H1 (cell line): ENCODE data around the gene TBC1D7. TPM values are rescaled to one million over a fixed set of nuclear protein-coding genes. Genes with fewer than 3 reads are reported as not detected.

Experiments used
- CTCF ChIA-PET: fragments of 300-600 bp; sonication (Branson Sonifier 250); formaldehyde crosslinking; loops from one replicate; lab custom pipeline; 2021; ENCODE audit not compliant: partially characterized antibody; lab: Charles Lee
- POLR2A ChIA-PET: fragments of 300-600 bp; sonication (Branson Sonifier 250); formaldehyde crosslinking; loops from one replicate; lab custom pipeline; 2021; ENCODE audit warnings: inconsistent platforms; ENCODE audit not compliant: partially characterized antibody; lab: Charles Lee
- DNase-seq, 2 experiments: peaks; one replicate each; pipeline versions ENCODE4 v3.0.0 to v3.0.0-alpha.2; 2010 to 2022; ENCODE audit warnings: low spot score in 2 of 2, low read depth in 1 of 2, mixed read lengths in 1 of 2
- FAIRE-seq: peaks from 2 replicates; lab custom pipeline; 2011; peaks lifted over from hg19 to GRCh38; lab: Jason Lieb, UNC
- H2AFZ ChIP-seq: 2 replicates; pipeline ENCODE4 v1.8.1; 2012; ENCODE audit warnings: low read length, inconsistent platforms
- H2AK5ac ChIP-seq: 2 replicates; pipeline ENCODE4 v1.6.1; 2013; ENCODE audit warnings: low read depth, low read length
- H2BK120ac ChIP-seq: replicated peaks from 2 replicates; pipeline ENCODE3; 2013; ENCODE audit warnings: low read depth, low read length, inconsistent platforms
- H2BK12ac ChIP-seq: 2 replicates; pipeline ENCODE4 v1.6.1; 2013; ENCODE audit warnings: low read depth, low read length
- H2BK15ac ChIP-seq: 2 replicates; pipeline ENCODE4 v1.6.1; 2013; ENCODE audit warnings: low read length
- H2BK20ac ChIP-seq: 2 replicates; pipeline ENCODE4 v1.6.1; 2013; ENCODE audit warnings: low read length
- H2BK5ac ChIP-seq: 2 replicates; pipeline ENCODE4 v1.6.1; 2013; ENCODE audit warnings: low read depth, low read length
- H3K14ac ChIP-seq: 2 replicates; pipeline ENCODE4 v1.6.1; 2013; ENCODE audit warnings: inconsistent platforms; ENCODE audit not compliant: insufficient read length
- H3K18ac ChIP-seq: 2 replicates; pipeline ENCODE4 v1.6.1; 2013; ENCODE audit warnings: low read length; ENCODE audit errors: extremely low read depth
- H3K23ac ChIP-seq: 2 replicates; pipeline ENCODE4 v1.6.1; 2013; ENCODE audit warnings: inconsistent platforms; ENCODE audit not compliant: insufficient read length
- H3K23me2 ChIP-seq: 2 replicates; pipeline ENCODE4 v1.6.1; 2013; ENCODE audit warnings: low read depth, low read length
- H3K27ac ChIP-seq: 2 replicates; pipeline ENCODE4 v1.6.1; 2011; ENCODE audit warnings: low read depth, low read length, inconsistent platforms
- H3K27me3 ChIP-seq, 4 experiments: replicated peaks in 1 of 4; 1 replicate in 1 of 4; 2 replicates in 3 of 4; pipeline versions ENCODE4 v1.6.1 to v1.8.1; 2011 to 2013; ENCODE audit warnings: low read length in 3 of 4, mild to moderate bottlenecking in 3 of 4, inconsistent platforms in 2 of 4, mixed read lengths in 2 of 4, moderate library complexity in 1 of 4; ENCODE audit not compliant: control insufficient read depth in 3 of 4, insufficient read depth in 3 of 4; ENCODE audit errors: extremely low read depth in 1 of 4
- H3K36me3 ChIP-seq, 4 experiments: 2 replicates each; pipeline versions ENCODE4 v1.6.1 to v1.8.1; 2011 to 2013; ENCODE audit warnings: mild to moderate bottlenecking in 4 of 4, low read length in 3 of 4, moderate library complexity in 2 of 4, control low read depth in 1 of 4, inconsistent platforms in 1 of 4; ENCODE audit not compliant: insufficient read depth in 4 of 4, control insufficient read depth in 2 of 4
- H3K4ac ChIP-seq: replicated peaks from 2 replicates; pipeline ENCODE3; 2013; ENCODE audit warnings: low read length, low read depth, mixed read lengths, inconsistent platforms; ENCODE audit not compliant: insufficient read length
- H3K4me1 ChIP-seq, 4 experiments: replicated peaks in 1 of 4; 1 replicate in 1 of 4; 2 replicates in 3 of 4; pipeline versions ENCODE4 v1.6.1 to v1.8.1; 2011 to 2013; ENCODE audit warnings: low read length in 3 of 4, inconsistent platforms in 2 of 4, mixed read lengths in 1 of 4; ENCODE audit not compliant: insufficient read depth in 4 of 4, control insufficient read depth in 3 of 4
- H3K4me2 ChIP-seq, 2 experiments: 2 replicates each; pipeline versions ENCODE4 v1.6.1 to v1.8.1; 2011 to 2013; ENCODE audit warnings: low read depth in 2 of 2, low read length in 2 of 2, control low read depth in 1 of 2, inconsistent platforms in 1 of 2, mild to moderate bottlenecking in 1 of 2; ENCODE audit not compliant: insufficient read depth in 1 of 2
- H3K4me3 ChIP-seq, 4 experiments: fragments of 200-600, 300-600 bp in 1 of 4; sonication (generic), shearing (Covaris generic), sonication (Bioruptor Twin) in 1 of 4; 2 replicates each; pipeline versions ENCODE4 v1.5.1 to v1.8.1; 2011 to 2016; ENCODE audit warnings: low read length in 4 of 4, low read depth in 3 of 4, control low read depth in 2 of 4, inconsistent platforms in 2 of 4, mild to moderate bottlenecking in 2 of 4, mixed read lengths in 1 of 4, moderate library complexity in 1 of 4; ENCODE audit not compliant: insufficient read depth in 2 of 4; ENCODE audit errors: extremely low read depth in 1 of 4
- H3K56ac ChIP-seq: replicated peaks from 2 replicates; pipeline ENCODE3; 2013; ENCODE audit warnings: low read depth, mild to moderate bottlenecking, mixed read lengths, low read length, inconsistent platforms; ENCODE audit not compliant: insufficient read length
- H3K79me1 ChIP-seq: 2 replicates; pipeline ENCODE4 v1.6.1; 2013; ENCODE audit warnings: low read depth, low read length, control low read depth
- H3K79me2 ChIP-seq, 2 experiments: 2 replicates each; pipeline versions ENCODE4 v1.6.1 to v1.8.1; 2012 to 2013; ENCODE audit warnings: low read length in 2 of 2, mild to moderate bottlenecking in 2 of 2, inconsistent platforms in 1 of 2; ENCODE audit not compliant: insufficient read depth in 2 of 2, control insufficient read depth in 1 of 2
- H3K9ac ChIP-seq, 4 experiments: replicated peaks in 1 of 4; 1 replicate in 1 of 4; 2 replicates in 3 of 4; pipeline versions ENCODE4 v1.6.1 to v1.8.1; 2011 to 2013; ENCODE audit warnings: low read depth in 3 of 4, low read length in 3 of 4, control low read depth in 2 of 4, mild to moderate bottlenecking in 2 of 4, moderate library complexity in 2 of 4, inconsistent platforms in 1 of 4; ENCODE audit errors: extremely low read depth in 1 of 4
- H3K9me3 ChIP-seq, 2 experiments: 2 replicates each; pipeline versions ENCODE4 v1.6.1 to v1.8.1; 2012 to 2013; ENCODE audit warnings: mild to moderate bottlenecking in 2 of 2, moderate library complexity in 2 of 2, control low read depth in 1 of 2, inconsistent platforms in 1 of 2, low read depth in 1 of 2, low read length in 1 of 2, mixed read lengths in 1 of 2; ENCODE audit not compliant: insufficient read depth in 2 of 2
- H4K20me1 ChIP-seq, 2 experiments: replicated peaks in 1 of 2; 2 replicates each; pipeline versions ENCODE3 to v1.8.1; 2011 to 2013; ENCODE audit warnings: inconsistent platforms in 2 of 2, low read length in 2 of 2, mild to moderate bottlenecking in 1 of 2; ENCODE audit not compliant: insufficient read depth in 2 of 2, control insufficient read depth in 1 of 2
- H4K5ac ChIP-seq: 2 replicates; pipeline ENCODE4 v1.6.1; 2013; ENCODE audit warnings: low read length, low read depth, mixed read lengths, inconsistent platforms; ENCODE audit not compliant: insufficient read length
- H4K8ac ChIP-seq: 2 replicates; pipeline ENCODE4 v1.8.0; 2013; ENCODE audit warnings: mild to moderate bottlenecking, moderate library complexity, low read length, inconsistent platforms; ENCODE audit not compliant: insufficient read depth; ENCODE audit errors: extremely low read depth
- H4K91ac ChIP-seq: replicated peaks from 2 replicates; pipeline ENCODE3; 2013; ENCODE audit warnings: low read length, mixed read lengths, inconsistent platforms; ENCODE audit not compliant: insufficient read length
- WGBS, 2 experiments: shearing (Covaris generic) in 1 of 2; methylation state at CpG; one replicate each; pipeline versions ENCODE4 v1.1.6 to v1.1.7; 2013 to 2015; ENCODE audit warnings: low lambda C conversion rate in 2 of 2, mixed read lengths in 2 of 2, inconsistent platforms in 1 of 2, low coverage in 1 of 2, missing lambda C conversion rate in 1 of 2; ENCODE audit not compliant: insufficient replicate concordance in 2 of 2, insufficient coverage in 1 of 2, insufficient read length in 1 of 2; ENCODE audit errors: extremely low coverage in 1 of 2, missing lambda C conversion rate in 1 of 2; 5-methylcytosine and 5-hydroxymethylcytosine counted together
- polyA plus RNA-seq, 7 experiments: library from polyadenylated mRNA; depleted of rRNA in 3 of 7; stranded (reverse) in 5 of 7; unstranded in 2 of 7; fragments of >200 nt in 5 of 7; fragments of 200-250 nt in 2 of 7; gene quantifications; 1 replicate in 5 of 7; 2 replicates in 1 of 7; 4 replicates in 1 of 7; pipeline versions ENCODE4 v1.2.1 to v1.2.3, GENCODE V29; 2011 to 2013; ENCODE audit warnings: missing spikeins in 2 of 7, mixed read lengths in 2 of 7
- total RNA-seq: library from RNA; stranded (reverse); fragmentation: NEBNext Ultra II Directional; extraction: Animal tissue kit (Norgen Biotek cat#: 25700); gene quantifications from 2 replicates; pipeline ENCODE4 v1.2.1, GENCODE V29; 2021

TBC1D7 gene
- total and polyA plus RNA-seq, 2 of the 8 experiments (the other 6 are each of a cell fraction or from before 2014, with no cell fraction given): 46.1 to 55.2 TPM

DNA sequence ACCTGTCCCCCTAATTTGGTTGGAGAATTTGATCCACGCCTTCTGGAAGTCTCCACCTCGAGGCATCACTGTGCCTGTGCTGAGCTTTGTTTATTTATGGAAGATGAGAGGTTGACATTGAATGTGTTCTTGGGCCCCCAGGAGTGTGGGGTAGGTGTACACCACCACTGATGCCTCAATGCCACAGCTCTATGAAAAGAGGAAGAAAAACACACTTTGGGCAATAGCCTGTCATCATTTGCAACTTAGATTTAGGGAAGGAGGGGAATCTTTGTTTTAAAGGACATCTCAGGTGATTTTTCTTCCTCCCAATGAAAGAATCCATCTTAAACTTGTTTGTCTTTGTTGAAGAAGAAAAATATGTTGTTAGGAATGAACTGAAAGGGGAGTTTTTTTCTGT is 42.6 kb downstream of the TBC1D7 start:
- no peak overlapping the region for H3K56ac ChIP-seq
- H2BK5ac ChIP-seq: no peak overlapping the region
- FAIRE-seq (no peak), DNase-seq (no peak)
- no peak overlapping the region for H4K91ac ChIP-seq
- no peak overlapping the region for H2BK15ac ChIP-seq
- no peak overlapping the region for H3K4ac ChIP-seq
- peaks cover 0 to 5% (median 4%) of the 10 kb centered on the region in 4 experiments; a peak in 2 of 7 replicates for H3K4me1 ChIP-seq
- ChIA-PET POLR2A (interaction anchor here (1.5 to 2.1 kb wide), 3 partner anchors 8 to 16 kb away, joined by 4 to 8 read pairs (median 6); no protein-coding TSS in a partner anchor), CTCF (interaction anchor here (1.3 kb wide), 1 partner anchor 90 kb away, joined by 4 read pairs; no protein-coding TSS in a partner anchor)
- H2BK12ac ChIP-seq: no peak overlapping the region
- H3K4me3 ChIP-seq: no peak overlapping the region
- peaks cover 14 to 17% of the 10 kb centered on the region in 2 experiments; a peak in 3 of 4 replicates for H3K9me3 ChIP-seq
- H3K9ac ChIP-seq: no peak overlapping the region
- H3K27me3 ChIP-seq: no peaks in the 10 kb centered on the region
- H3K27ac ChIP-seq: no peak overlapping the region
- H4K8ac ChIP-seq: no peak overlapping the region
- no peak overlapping the region for H4K5ac ChIP-seq
- H3K4me2 ChIP-seq: no peak overlapping the region
- peaks cover 0 to 2% of the 10 kb centered on the region in 2 experiments for H4K20me1 ChIP-seq
- no peak overlapping the region for H2BK120ac ChIP-seq
- no peak overlapping the region for H3K18ac ChIP-seq
- H3K23ac ChIP-seq: no peak overlapping the region
- no peak overlapping the region for H2AFZ ChIP-seq
- H3K23me2 ChIP-seq: no peaks in the 10 kb centered on the region
- WGBS, 2 experiments: 100% methylated on average over 2 of the region's 2 CpGs; no CpG with 5 or more reads in 1 of the 2 experiments
- no peak overlapping the region for H2AK5ac ChIP-seq
- H3K14ac ChIP-seq: no peak overlapping the region
- H2BK20ac ChIP-seq: no peak overlapping the region
- peaks cover 0 to 45% (median 13%) of the 10 kb centered on the region in 4 experiments; a peak in 2 of 8 replicates for H3K36me3 ChIP-seq
- H3K79me1 ChIP-seq: no peaks in the 10 kb centered on the region
- H3K79me2 ChIP-seq: no peaks in the 10 kb centered on the region
